Smooth muscle cell of bladder (primary cell): ENCODE results near the gene ODAD3. TPM values are rescaled to one million over a fixed set of nuclear protein-coding genes. Genes with fewer than 3 reads are reported as not detected.

ENCODE experiments used
- total RNA-seq: library from RNA; depleted of rRNA; stranded (reverse); fragments of >200 nt; gene quantifications from 2 replicates; pipeline ENCODE4 v1.2.3, GENCODE V29; 2014

ODAD3 gene
- 0.18 and 0.28 TPM in 2 replicates for total RNA-seq

GRCh38 chr19:11435057-11435832 is at the start of gene ODAD3, which contains the start of gene PRKCSH:
TSS of gene ODAD3 (minus strand) at chr19:11435121. CDS start at chr19:11435016, 105 bp downstream.
TSS of gene PRKCSH (plus strand) at chr19:11435635. CDS start at chr19:11436118, 483 bp downstream.

GRCh38 chr19:11480715-11481533 is 46.0 kb upstream of the ODAD3 start, which contains the start of gene ELAVL3:
TSS of gene ELAVL3 (minus strand) at chr19:11481046. CDS start at chr19:11480608, 438 bp downstream.

GRCh38 chr19:11418549-11419506 is 16.1 kb downstream of the ODAD3 start, which contains the start of gene RGL3:
TSS of gene RGL3 (minus strand) at chr19:11419314. CDS start at chr19:11419278, 36 bp downstream.

GRCh38 chr19:11374433-11375142 is 60.3 kb downstream of the ODAD3 start, which contains the start of gene SWSAP1:
TSS of gene SWSAP1 (plus strand) at chr19:11374666. CDS start at chr19:11374681, 15 bp downstream.

Other genes with a start within 250 kb of the ODAD3 start
- gene KANK2, start 237.6 kb downstream of the ODAD3 start, total RNA-seq = 137 and 277 TPM in 2 replicates
- gene ANGPTL8, start 195.5 kb downstream of the ODAD3 start, total RNA-seq = 0.18 TPM in 1 of 2 replicates, not detected in the other
- 5.0 and 7.0 TPM in 2 replicates for gene DOCK6, start 172.6 kb downstream of the ODAD3 start, total RNA-seq
- not detected in 2 replicates for gene TSPAN16, start 139.0 kb downstream of the ODAD3 start, total RNA-seq
- 16.2 and 22.2 TPM in 2 replicates for gene RAB3D, start 95.5 kb downstream of the ODAD3 start, total RNA-seq
- 92.3 and 93.8 TPM in 2 replicates for gene TMEM205, start 88.9 kb downstream of the ODAD3 start, total RNA-seq
- gene CCDC159, start 88.6 kb downstream of the ODAD3 start, total RNA-seq = 7.0 and 9.6 TPM in 2 replicates
- 10.0 and 13.0 TPM in 2 replicates for gene PLPPR2, start 79.7 kb downstream of the ODAD3 start, total RNA-seq
- 0.37 and 0.43 TPM in 2 replicates for gene SWSAP1, start 60.5 kb downstream of the ODAD3 start, total RNA-seq
- 3.8 and 6.0 TPM in 2 replicates for gene EPOR, start 50.8 kb downstream of the ODAD3 start, total RNA-seq
- 1.4 TPM in 2 replicates for gene RGL3, start 15.8 kb downstream of the ODAD3 start, total RNA-seq
- gene PRKCSH, start 514 bp upstream of the ODAD3 start, total RNA-seq = 106 and 160 TPM in 2 replicates
- gene ELAVL3, start 45.9 kb upstream of the ODAD3 start, total RNA-seq = not detected in 2 replicates
- 4.0 and 6.4 TPM in 2 replicates for gene ZNF653, start 70.7 kb upstream of the ODAD3 start, total RNA-seq
- 27.7 and 43.3 TPM in 2 replicates for gene ECSIT, start 94.0 kb upstream of the ODAD3 start, total RNA-seq
- gene CNN1, start 103.7 kb upstream of the ODAD3 start, total RNA-seq = 7.5 and 16.5 TPM in 2 replicates
- 29.4 and 41.2 TPM in 2 replicates for gene ELOF1, start 124.1 kb upstream of the ODAD3 start, total RNA-seq
- gene ACP5, start 142.5 kb upstream of the ODAD3 start, total RNA-seq = 1.3 and 2.0 TPM in 2 replicates
- gene ZNF627, start 162.4 kb upstream of the ODAD3 start, total RNA-seq = 19.0 and 19.3 TPM in 2 replicates